Activated T-cell treated with anti-CD3 and anti-CD28 coated beads for 1 hour (primary cell): ENCODE data around the gene GBP3.
"Not testable (repeated sequence)": the region's sequence is repeated elsewhere in the genome, so short reads cannot be mapped to it uniquely, and the experiment has no call there.

Experiments used
- DNase-seq: peaks from one replicate; pipeline ENCODE4 v3.0.0-alpha.2; 2020; ENCODE audit warnings: low read depth

GBP3 gene

GRCh38 chr1:89041119-89041641, 18.5 kb upstream of the GBP3 start:
- no peak for DNase-seq

- DNase-seq: no peak
Observed at GRCh38 chr1:89040315-89040626, 17.6 kb upstream of the GBP3 start.

- DNase-seq: no peak
Observed at GRCh38 chr1:89037186-89037585, 14.5 kb upstream of the GBP3 start.

- DNase-seq: no peak
Observed at GRCh38 chr1:89035080-89035479, 12.4 kb upstream of the GBP3 start.

GRCh38 chr1:89034004-89034403, 11.3 kb upstream of the GBP3 start:
- DNase-seq: not testable (repeated sequence)

- not testable (repeated sequence) for DNase-seq
Observed at GRCh38 chr1:89029051-89029450, 6.4 kb upstream of the GBP3 start.

- no peak for DNase-seq
Observed at GRCh38 chr1:89025928-89026327, 3.3 kb upstream of the GBP3 start.

GRCh38 chr1:89023026-89023425, 360 bp upstream of the GBP3 start:
- DNase-seq: no peak

- not testable (repeated sequence) for DNase-seq
Observed at GRCh38 chr1:89018318-89018717, 4.3 kb downstream of the GBP3 start.

GRCh38 chr1:89008511-89008910, 14.2 kb downstream of the GBP3 start:
- no peak for DNase-seq

- no peak for DNase-seq
Observed at GRCh38 chr1:89005286-89006151, 17.1 kb downstream of the GBP3 start.

GRCh38 chr1:89002176-89002575, 20.5 kb downstream of the GBP3 start:
- DNase-seq: not testable (repeated sequence)

- DNase-seq: no peak
Observed at GRCh38 chr1:89001510-89001909, 21.2 kb downstream of the GBP3 start.

- no peak for DNase-seq
Observed at GRCh38 chr1:88998716-88999115, 23.9 kb downstream of the GBP3 start.

- DNase-seq: no peak
Observed at GRCh38 chr1:88990426-88990825, 32.2 kb downstream of the GBP3 start.

- DNase-seq: no peak
Observed at GRCh38 chr1:88985692-88986091, 37.0 kb downstream of the GBP3 start.

GRCh38 chr1:88985032-88985431, 37.6 kb downstream of the GBP3 start:
- no peak for DNase-seq

- DNase-seq: no peak
Observed at GRCh38 chr1:88984569-88984968, 38.1 kb downstream of the GBP3 start.

- no peak for DNase-seq
Observed at GRCh38 chr1:88983791-88984559, 38.7 kb downstream of the GBP3 start.

GRCh38 chr1:88982055-88982454, 40.6 kb downstream of the GBP3 start:
- no peak for DNase-seq

- DNase-seq: not testable (repeated sequence)
Observed at GRCh38 chr1:88981506-88981905, 41.2 kb downstream of the GBP3 start.

GRCh38 chr1:88980870-88981269, 41.8 kb downstream of the GBP3 start:
- no peak for DNase-seq

GRCh38 chr1:88979749-88980116, 42.9 kb downstream of the GBP3 start:
- DNase-seq: no peak
